NCI-H524 (cell line): ENCODE results near the gene RBM4B.
"Not testable (repeated sequence)": the region's sequence is repeated elsewhere in the genome, so short reads cannot be mapped to it uniquely, and the experiment has no call there.

Experiments
- DNase-seq, 2 experiments: peaks; one replicate each; lab custom pipeline; 2025; lab: John Stamatoyannopoulos, UW

RBM4B gene

GRCh38 chr11:66677599-66678375, at the start of gene RBM4B:
RBM4B (minus strand) TSS chr11:66677887; CDS start chr11:66677079, 808 bp downstream.
- peak; percentile 82 to 94 for DNase-seq

DNA sequence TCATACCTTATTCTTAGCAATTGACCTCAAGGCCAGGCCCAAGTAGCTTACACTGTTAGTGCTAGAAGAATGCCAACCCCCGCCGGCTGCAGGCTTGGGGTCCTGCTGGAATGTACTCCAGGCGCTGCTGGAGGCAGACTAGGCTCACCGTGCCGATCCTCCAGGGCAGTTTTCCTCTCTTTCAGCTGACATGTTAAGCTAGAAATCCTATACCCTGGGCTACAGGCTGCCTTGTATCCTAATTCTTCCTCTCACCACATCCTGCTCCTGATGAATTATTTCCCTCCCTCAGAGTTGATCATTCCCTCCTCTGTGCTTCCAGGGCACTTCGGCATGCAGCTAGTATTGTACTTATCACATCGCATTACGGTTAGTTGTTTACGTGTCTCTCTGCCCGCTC, 48.0 kb upstream of the RBM4B start:
- DNase-seq: no peak

DNA sequence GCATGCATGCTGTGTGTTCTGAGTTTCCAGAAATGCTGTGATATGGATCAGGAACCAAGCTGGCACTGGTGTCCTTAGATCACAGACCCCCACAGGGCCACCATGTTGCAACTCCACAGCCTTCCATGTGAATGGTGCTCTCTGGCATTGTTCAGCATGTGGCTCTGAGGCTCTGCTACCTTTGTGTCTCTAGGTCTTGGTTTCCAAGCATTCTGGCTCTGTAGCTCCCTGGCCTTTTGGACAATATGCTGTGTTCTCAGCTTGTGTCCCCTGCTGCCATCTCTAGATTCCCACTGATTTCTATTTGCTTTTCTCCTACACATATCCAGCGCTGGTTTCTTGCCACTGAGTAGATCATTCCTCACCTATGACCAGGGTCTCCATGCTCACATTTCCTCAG, 47.4 kb upstream of the RBM4B start:
- DNase-seq: no peak

DNA sequence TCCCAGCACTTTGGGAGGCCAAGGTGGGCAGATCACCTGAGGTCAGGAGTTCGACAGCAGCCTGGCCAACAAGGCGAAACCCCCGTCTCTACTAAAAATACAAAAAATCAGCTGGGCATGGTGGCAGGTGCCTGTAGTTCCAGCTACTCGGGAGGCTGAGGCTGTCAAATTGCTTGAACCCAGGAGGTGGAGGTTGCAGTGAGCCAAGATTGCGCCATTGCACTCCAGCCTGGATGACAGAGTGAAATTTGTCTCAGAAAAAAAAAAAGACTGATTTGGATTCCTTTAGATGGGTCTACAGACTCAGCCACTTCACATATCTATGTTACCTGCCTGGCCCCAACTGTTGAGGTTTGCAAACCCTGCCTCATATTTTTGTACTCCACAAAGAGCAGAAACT, 46.5 kb upstream of the RBM4B start:
- not testable (repeated sequence) for DNase-seq

DNA sequence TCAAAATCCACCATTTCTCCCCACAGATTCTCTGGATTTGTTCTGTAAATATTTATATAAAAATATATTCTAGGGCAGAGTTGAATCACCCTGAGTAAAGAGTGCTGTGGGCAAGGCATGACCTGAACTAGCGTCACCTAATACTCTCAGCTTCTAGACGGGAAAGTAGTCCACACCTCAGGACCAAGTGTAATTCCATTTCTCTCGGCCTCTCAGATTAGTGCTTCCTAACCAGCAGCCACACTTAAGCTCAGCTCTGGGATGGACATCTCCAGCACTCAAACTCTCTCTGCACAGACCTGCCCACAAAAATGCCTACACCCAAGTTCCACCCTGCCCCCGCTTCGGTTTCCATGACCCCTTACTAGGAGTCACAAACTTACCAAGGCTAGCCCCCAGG, 46.0 kb upstream of the RBM4B start:
- DNase-seq: no peak

DNA sequence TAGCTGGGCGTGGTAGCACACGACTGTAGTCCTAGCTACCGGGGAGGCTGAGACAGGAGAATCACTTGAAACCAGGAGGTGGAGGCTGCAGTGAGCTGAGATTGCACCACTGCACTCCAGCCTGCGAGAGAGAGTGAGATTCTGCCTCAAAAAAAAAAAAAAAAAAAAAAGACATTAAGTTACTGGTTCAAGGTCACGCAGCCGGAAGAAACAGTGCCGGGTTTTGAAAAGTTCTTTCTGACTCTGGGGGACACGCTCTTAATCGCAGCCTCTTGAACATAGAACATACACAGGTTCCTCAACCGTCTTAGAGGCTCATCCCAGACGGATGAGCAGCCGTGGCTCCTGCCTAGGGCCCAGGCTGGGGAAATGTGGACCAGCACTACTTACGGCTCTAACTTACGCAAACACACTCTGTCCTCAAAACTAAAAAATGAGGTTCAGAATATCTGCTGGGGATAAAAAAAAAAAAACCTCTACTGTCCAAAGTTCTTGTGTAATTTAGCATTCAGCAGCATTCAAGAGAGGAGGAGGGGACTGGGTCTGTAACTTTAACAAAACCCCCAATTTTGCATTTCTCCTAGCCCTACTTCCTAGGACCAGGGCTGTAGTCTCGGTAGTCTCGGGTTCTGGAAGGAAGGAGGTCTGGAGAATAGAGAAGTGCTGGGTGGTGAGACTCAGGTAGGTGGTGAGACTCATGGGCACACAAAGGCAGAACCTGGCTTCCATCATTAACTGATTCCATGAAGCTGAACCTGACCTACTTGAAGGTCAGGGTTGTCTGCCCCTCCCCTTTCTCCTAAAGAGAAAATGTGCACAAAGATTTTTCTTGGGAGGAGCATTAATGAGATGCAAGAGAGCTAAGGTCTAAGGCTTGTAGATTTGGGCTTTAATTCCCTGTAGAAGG, 45.3 kb upstream of the RBM4B start:
- DNase-seq: no peak

- DNase-seq: no peak
Measured at GRCh38 chr11:66721939-66722338, 44.3 kb upstream of the RBM4B start.

DNA sequence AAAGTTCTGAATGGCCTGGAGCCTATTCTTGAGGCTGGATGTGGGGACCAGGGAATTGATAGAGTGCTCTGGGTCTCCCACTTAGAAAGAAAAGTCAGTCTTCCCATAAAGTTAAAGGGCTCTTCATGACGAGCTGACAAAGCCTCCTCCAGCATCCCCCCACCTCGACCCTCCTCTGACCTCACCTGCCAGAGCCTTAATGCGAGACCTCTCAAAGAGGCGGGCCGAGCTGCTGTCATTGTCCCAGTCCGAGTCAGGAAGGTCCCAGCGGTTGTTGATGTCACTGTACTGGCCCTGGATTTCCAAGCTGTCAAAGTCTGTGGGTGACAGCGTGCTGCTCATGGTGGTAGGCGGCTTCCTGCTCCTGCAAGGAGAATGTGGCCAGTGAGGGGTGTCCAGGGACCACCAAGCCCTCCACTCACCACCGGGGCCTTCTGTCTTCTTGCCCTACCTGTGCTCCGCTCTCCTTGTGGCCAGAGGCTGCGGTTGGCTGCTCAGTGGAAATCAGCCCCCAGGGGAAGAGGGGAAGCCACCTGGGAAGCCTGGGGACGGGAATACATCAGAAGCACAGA, 43.3 kb upstream of the RBM4B start:
- DNase-seq: no peak

DNA sequence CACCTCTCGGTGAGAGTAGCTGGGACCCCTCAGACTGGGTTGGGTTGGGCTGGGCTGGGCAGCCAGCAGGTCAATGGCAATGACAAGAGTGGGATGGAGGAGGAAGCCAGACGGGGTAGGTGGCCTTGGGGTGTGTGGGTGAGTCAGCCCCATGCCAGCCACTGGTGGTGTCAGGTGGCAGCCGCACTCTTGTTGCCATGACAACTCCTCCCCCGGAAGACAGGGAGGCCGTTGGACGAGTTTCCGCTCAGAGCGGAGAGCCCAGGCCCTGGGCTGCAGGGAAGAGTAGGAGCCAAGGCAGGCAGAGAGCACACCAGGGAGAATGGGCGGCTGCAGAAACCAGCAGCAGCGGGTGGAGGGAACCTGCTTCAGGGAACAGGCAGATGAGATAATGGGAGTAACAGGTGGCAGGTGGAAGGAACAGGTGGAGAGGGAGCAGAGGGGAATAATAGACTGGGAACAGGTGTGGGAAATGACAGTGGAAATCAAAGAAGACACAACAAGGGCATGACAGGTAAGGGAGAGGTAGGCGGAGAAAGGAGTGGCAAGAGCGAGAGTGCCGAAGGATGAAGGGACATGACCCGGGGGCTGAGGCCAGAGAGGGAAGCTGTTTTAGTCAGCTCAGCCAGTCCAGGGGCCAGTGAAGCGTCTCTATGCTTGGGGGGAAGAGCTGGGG, 42.7 kb upstream of the RBM4B start:
- DNase-seq: peak in 1 of 2 experiments; percentile 43

DNA sequence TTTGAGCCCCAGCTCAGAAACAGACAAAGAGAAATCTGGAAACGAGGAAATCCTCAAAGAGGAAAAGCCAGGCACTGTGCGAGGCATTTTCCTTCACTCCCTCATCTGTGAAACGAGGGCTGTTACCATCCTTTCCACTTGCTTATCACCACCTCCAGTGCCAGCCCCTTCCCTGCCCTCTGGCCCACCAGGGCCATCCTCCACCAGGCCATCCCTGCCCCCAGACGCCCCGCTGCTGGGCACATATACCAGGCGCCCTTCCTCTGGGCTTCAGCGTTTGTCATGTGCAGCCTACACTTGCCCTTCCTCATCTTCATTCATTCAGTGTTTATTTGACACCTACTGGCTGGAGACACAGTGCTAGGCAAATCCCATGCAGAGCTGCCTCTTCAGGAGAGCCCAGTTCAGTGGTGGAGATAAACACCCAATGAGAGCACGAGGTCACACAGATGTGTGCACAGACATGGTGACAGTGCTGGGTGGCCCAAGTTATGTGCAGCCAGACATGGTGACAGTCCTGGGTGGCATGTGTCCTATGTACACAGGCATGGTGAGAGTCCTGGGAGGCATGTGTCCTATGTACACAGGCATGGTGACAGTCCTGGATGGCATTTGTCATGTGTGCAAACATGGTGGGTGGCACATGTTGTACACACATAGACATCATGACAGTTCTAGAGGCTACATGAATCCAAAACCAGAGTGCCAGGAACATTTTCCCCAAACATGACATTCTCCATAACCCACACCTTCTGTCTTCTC, 41.6 kb upstream of the RBM4B start:
- no peak for DNase-seq

- DNase-seq: no peak
Measured at GRCh38 chr11:66718320-66718971, 40.8 kb upstream of the RBM4B start.

DNA sequence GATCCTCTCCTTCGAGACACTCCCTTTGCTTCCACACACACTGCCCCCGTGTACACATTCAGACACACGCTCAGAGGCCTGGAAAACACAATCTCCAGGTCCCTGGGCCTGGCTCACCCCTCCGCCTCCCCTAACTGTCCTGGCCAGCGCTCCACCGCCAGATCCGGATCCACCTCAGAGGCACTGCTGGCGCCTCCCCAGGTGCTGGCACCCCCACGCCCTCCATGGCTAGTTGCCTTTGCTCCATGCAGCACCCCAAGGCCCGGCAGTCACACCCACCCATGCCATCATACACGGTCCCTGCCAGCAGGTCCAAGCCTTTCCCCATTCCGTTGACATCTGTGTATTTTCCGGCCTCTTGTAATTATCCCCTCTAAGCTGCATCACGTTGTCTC, 40.2 kb upstream of the RBM4B start:
- DNase-seq: no peak

DNA sequence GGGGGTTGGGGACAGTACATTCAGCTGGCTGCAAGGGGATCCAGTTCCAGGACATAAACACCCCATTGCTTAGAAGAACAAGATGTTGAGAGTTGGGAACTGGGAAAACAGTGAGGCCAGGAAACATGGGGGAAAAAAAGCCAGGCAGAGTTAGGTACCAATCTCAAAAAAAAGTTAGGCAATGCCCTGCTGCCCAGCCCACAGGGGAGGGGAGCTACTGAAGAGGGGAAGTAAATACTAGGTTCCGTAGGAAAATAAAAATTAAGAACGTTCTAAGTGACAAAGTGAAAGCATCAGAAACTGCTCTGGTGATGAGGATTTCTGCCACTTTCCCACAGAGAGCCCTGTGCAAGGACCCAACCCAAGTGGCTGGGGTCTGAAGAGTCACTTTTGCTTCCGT, 39.3 kb upstream of the RBM4B start:
- DNase-seq: no peak

DNA sequence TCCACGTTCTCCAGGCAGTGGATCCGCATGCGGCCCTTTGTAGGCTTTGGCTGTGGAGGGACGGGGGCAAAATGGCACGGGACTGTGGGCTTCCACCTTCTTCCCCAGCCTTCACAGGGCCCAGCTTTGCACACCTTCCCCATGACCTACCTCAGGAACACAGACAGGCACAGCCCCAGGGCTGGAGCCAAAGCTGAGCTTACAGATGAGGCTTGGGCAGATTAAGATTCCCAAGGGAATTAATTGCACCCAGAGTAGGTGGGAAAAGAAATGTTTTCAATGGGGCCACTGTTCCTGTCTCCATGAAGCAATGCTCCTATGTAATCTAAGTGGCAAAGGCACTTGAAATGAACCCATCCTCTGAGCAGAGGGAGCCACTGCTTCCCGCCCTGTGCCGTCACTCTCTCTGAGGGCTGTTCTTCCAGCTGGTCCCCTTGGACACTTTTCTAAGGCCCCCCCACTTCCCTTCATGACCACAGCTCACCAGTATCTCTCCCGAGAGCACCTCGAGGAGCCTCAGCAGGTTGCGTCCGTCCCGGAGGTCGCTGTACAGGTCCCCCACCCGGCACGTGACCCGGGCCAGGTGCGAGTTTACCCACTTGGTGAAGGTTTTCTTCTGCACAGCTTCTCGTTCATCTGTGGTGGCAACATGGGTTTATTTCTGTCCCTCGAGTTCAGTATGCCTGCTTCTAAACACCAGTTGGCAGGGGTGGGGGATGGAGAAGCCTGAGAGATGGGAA, 37.8 kb upstream of the RBM4B start:
- no peak for DNase-seq

DNA sequence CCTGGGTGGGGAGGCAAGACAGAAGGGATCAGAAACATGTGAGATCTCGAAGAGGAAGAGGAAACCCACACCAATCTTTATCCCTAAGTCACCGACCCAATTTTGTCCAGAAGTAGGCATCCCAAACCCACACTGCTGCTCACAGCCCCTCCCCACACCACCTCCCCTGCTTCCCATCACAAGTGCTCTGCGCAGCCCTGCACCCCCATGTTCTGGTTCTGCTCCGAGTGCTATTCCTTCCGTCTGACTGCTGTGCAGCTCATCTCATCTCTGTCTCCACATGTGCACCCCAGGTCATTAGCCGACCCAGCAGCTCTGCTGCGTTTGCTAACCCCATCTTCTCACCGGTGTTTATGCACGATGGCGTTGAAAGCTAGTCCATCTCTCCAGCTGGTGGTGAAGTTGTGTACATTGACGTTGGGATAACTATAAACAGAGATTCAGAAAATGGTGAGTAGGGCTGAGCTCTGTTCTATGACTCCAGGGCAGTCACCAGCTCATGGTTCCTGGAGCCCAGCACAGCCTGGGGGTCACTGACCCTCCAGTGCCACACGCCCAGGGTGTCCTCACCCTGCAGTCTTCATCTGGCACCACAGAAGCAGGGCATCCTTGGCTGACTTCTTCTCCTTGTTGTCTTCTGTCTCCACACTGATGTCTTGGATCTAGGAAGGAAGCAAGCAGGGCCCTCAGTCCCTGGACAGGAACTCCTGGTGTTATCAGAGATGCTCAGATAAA, 36.2 kb upstream of the RBM4B start:
- DNase-seq: no peak

- no peak for DNase-seq
Measured at GRCh38 chr11:66710384-66710930, 32.8 kb upstream of the RBM4B start.

DNA sequence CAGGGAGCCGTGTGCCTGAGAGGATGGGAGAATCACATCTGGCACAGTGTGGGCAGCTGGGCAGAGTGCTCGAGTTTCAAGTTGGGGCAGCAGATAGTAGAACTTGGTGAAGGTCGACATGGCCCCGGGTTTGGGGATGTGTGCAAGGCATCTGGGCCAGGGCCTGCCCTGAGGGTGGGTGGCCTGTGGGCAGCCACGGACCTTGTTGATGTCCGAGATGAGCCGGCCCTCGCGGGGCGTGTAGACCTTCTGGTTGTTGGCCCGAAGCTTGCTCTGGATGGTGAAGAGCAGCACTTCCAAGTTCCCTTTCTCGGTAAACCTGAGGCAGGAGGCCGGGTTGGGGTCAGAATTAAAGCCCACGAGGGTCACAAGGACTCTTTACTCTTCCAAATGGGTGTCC, 31.0 kb upstream of the RBM4B start:
- no peak for DNase-seq

DNA sequence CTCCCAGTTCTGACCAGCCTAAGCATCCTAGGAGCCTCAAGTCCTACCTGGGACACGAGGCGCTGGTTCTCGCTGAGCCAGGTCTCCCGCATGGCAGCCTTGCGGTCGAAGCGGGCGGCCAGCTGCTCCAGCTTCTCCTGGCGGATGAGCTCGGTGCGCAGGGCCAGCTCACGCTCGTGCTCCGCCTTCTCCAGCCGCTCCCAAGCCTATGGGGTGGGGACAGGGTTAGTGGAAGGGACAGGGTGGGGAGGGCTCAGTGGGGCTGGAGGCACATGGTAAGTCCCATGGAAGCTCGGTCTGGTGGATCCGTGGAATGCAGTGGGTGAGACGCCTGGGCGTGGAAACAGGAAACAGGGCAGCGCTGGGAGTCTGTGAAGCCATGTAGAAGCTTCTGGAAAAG, 30.4 kb upstream of the RBM4B start:
- no peak for DNase-seq

DNA sequence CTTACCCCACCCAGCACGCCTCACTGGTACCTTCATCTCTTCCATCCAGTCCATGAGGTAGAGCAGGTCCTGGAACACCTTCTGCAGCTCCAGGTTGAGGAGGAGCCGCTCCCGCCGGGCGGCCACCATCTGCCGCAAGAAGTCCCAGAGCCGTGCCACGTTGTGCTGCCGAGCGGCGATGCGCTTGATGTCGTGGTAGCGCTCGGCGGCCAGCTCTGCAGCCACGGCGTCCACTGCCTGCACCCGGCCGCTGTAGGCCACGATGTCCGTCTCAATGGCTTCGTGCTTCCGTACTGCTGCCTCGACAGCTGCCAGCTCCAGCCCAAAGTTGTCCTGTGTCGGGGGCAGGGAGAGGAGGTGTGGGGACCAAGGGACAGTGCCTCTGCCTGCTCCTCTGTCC, 29.8 kb upstream of the RBM4B start:
- DNase-seq: no peak
